ENCODE data around the gene ADAMTS8.

ADAMTS8 gene

DNA sequence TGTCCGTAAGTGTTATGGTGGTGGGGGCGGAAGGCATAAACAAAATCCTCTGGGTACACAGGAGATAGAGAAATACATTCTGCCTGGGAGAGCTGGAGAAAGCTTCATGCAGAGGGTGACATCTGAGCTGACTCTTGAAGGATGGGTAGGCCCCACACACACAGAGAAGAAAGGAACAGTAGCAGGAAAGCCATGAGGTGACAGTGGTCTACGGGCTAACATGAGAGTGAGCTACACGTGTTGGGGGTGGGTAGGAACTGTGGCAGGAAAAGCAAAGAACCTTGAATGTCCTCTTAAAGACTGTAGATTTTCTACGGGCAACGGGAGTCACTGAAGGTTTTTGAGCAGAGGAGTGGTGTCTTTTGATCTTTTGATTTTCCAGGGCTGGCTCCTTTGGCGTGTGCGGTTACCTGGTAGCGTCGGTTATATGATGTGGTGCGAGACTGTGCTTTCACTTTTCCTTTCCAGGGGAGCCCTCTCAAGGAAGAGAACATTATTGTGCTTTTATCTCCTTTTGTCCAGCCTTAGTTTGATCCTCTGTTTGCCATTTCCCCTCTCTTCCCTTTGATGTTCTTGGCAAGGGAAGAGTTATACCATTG is 39.7 kb downstream of the ADAMTS8 start (continued):
- TF ChIP-seq, protein P1, sequence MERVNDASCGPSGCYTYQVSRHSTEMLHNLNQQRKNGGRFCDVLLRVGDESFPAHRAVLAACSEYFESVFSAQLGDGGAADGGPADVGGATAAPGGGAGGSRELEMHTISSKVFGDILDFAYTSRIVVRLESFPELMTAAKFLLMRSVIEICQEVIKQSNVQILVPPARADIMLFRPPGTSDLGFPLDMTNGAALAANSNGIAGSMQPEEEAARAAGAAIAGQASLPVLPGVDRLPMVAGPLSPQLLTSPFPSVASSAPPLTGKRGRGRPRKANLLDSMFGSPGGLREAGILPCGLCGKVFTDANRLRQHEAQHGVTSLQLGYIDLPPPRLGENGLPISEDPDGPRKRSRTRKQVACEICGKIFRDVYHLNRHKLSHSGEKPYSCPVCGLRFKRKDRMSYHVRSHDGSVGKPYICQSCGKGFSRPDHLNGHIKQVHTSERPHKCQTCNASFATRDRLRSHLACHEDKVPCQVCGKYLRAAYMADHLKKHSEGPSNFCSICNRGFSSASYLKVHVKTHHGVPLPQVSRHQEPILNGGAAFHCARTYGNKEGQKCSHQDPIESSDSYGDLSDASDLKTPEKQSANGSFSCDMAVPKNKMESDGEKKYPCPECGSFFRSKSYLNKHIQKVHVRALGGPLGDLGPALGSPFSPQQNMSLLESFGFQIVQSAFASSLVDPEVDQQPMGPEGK (CRISPR knock-in tag; IDR thresholded peaks at IDR 0.05; ENCODE audit: borderline replicate concordance), result no peak
- TF ChIP-seq GLIS3 (CRISPR knock-in tag; IDR thresholded peaks at IDR 0.05) (no peak), ZFP3 (CRISPR knock-in tag; IDR thresholded peaks at IDR 0.05) (no peak), ZFP30 (CRISPR knock-in tag; IDR thresholded peaks at IDR 0.05) (no peak)
- TF ChIP-seq, protein P2, sequence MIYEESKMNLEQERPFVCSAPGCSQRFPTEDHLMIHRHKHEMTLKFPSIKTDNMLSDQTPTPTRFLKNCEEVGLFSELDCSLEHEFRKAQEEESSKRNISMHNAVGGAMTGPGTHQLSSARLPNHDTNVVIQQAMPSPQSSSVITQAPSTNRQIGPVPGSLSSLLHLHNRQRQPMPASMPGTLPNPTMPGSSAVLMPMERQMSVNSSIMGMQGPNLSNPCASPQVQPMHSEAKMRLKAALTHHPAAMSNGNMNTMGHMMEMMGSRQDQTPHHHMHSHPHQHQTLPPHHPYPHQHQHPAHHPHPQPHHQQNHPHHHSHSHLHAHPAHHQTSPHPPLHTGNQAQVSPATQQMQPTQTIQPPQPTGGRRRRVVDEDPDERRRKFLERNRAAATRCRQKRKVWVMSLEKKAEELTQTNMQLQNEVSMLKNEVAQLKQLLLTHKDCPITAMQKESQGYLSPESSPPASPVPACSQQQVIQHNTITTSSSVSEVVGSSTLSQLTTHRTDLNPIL (CRISPR knock-in tag; IDR thresholded peaks at IDR 0.05; ENCODE audit: low read depth), result no peak

DNA sequence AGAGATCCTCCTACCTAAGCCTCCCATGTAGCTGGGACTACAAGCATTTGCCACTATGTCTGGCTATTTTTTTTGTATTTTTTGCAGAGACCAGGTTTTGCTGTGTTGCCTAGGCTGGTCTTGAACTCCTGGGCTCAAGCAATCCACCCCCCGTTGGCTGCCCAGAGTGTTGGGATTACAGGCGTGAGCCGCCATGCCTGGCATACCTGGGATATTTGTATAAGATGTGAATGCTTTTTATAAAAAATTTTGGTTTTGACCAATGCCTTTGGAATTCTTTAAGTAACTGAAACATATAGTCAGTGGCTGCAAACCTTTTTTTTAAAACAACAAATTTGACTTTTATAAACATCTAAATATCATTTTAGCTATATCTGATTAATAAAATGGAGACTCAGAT is 42.4 kb downstream of the ADAMTS8 start:
- no peak for ATAC-seq
- TF ChIP-seq RARB (CRISPR knock-in tag; IDR thresholded peaks at IDR 0.05) (no peak), ZNF8 (CRISPR knock-in tag; IDR thresholded peaks at IDR 0.05) (no peak), ZFP30 (CRISPR knock-in tag; IDR thresholded peaks at IDR 0.05) (no peak), ZC3H10 (CRISPR knock-in tag; IDR thresholded peaks at IDR 0.05) (no peak), ZFP3 (CRISPR knock-in tag; IDR thresholded peaks at IDR 0.05) (no peak), GLIS3 (CRISPR knock-in tag; IDR thresholded peaks at IDR 0.05) (no peak)
- TF ChIP-seq, protein P3, sequence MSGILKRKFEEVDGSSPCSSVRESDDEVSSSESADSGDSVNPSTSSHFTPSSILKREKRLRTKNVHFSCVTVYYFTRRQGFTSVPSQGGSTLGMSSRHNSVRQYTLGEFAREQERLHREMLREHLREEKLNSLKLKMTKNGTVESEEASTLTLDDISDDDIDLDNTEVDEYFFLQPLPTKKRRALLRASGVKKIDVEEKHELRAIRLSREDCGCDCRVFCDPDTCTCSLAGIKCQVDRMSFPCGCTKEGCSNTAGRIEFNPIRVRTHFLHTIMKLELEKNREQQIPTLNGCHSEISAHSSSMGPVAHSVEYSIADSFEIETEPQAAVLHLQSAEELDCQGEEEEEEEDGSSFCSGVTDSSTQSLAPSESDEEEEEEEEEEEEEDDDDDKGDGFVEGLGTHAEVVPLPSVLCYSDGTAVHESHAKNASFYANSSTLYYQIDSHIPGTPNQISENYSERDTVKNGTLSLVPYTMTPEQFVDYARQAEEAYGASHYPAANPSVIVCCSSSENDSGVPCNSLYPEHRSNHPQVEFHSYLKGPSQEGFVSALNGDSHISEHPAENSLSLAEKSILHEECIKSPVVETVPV (CRISPR knock-in tag; IDR thresholded peaks at IDR 0.05), result no peak
- TF ChIP-seq, protein P4, sequence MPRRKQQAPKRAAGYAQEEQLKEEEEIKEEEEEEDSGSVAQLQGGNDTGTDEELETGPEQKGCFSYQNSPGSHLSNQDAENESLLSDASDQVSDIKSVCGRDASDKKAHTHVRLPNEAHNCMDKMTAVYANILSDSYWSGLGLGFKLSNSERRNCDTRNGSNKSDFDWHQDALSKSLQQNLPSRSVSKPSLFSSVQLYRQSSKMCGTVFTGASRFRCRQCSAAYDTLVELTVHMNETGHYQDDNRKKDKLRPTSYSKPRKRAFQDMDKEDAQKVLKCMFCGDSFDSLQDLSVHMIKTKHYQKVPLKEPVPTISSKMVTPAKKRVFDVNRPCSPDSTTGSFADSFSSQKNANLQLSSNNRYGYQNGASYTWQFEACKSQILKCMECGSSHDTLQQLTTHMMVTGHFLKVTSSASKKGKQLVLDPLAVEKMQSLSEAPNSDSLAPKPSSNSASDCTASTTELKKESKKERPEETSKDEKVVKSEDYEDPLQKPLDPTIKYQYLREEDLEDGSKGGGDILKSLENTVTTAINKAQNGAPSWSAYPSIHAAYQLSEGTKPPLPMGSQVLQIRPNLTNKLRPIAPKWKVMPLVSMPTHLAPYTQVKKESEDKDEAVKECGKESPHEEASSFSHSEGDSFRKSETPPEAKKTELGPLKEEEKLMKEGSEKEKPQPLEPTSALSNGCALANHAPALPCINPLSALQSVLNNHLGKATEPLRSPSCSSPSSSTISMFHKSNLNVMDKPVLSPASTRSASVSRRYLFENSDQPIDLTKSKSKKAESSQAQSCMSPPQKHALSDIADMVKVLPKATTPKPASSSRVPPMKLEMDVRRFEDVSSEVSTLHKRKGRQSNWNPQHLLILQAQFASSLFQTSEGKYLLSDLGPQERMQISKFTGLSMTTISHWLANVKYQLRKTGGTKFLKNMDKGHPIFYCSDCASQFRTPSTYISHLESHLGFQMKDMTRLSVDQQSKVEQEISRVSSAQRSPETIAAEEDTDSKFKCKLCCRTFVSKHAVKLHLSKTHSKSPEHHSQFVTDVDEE (CRISPR knock-in tag; IDR thresholded peaks at IDR 0.05), result no peak

DNA sequence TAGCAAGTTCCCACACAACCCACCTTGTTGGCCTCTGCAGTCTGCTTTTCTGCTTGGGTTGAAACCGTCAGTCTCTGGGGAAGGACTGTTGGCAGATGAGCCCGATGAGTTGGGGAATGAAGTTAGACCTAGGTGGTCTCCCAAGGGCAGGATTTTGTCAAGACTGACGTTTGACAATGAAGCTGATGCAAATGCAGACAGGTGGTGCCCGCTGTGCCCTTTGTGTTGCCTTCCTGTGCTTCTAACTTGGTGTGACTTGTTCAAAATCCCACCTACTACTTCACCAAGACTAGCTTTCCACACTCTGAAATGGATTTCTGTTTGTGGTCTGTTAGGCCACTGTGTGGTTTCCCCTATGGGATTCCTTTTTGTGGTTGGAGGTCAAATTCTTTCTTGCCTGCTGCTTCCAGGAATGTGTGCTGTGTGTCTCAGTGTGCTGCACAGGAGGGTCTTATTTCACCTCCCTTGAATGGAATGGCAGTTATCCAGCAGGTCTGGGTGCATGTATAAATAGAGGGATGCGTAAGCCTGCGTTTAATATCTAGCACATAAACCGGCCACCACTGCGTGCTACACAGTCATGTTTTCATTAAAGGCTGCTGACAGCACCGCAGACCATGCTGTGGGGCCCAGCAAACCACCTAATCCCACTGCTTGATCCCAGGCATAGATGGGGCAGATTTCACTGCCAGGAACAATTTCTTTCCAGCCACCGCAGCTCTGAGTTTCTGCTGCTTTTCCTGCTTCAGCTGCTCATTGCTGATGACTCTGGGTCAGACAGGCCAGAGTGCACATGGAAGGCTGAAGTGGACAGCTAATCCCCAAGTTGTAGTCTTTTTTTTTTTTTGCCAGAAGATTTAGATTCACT is 44.8 kb downstream of the ADAMTS8 start:
- no peak for TF ChIP-seq ZFP30 (CRISPR knock-in tag; IDR thresholded peaks at IDR 0.05)
- TF ChIP-seq ZNF8 (CRISPR knock-in tag; IDR thresholded peaks at IDR 0.05), result no peak
- TF ChIP-seq, protein P2 (CRISPR knock-in tag; IDR thresholded peaks at IDR 0.05; ENCODE audit: low read depth), result no peak
- TF ChIP-seq TCF4 (CRISPR knock-in tag; IDR thresholded peaks at IDR 0.05; ENCODE audit: borderline replicate concordance), result no peak
- no peak for TF ChIP-seq BACH2 (CRISPR knock-in tag; IDR thresholded peaks at IDR 0.05; ENCODE audit: borderline replicate concordance)
- no peak for TF ChIP-seq PPARA (CRISPR knock-in tag; IDR thresholded peaks at IDR 0.05; ENCODE audit: borderline replicate concordance)
- peak; percentile 92 for ATAC-seq

DNA sequence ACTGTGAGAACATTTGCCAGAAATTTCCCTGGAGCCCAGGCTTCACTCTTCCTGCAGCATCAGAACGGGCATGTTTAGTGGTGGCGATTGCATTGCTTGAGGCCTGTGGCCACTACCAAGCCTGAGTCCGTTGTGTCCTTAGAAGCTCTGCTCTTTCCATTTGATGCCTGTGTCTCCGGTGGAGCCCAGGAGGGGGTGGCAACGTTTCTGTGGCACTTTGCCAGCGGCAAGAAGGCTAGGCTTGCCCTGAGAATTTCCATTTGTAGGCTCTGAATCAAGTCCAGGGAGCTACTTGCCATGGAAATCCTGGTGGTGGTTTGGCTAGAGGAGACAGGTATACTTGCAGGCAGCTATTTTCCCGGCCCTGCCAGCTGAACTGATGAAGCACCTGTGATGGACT is 47.1 kb downstream of the ADAMTS8 start:
- TF ChIP-seq SNAI2 (CRISPR knock-in tag; IDR thresholded peaks at IDR 0.05) (no peak), PPARA (CRISPR knock-in tag; IDR thresholded peaks at IDR 0.05; ENCODE audit: borderline replicate concordance) (no peak), OSR1 (CRISPR knock-in tag; IDR thresholded peaks at IDR 0.05) (no peak)
- TF ChIP-seq, protein P3 (CRISPR knock-in tag; IDR thresholded peaks at IDR 0.05), result no peak
- no peak for ATAC-seq
